Thymus (tissue), 11 donors: ENCODE measurements around the gene TRAPPC3. TPM values are rescaled to one million over a fixed set of nuclear protein-coding genes. Genes with fewer than 3 reads are reported as not detected.

Source experiments
- DNase-seq, 9 donors: peaks; one replicate each; pipeline ENCODE4 v3.0.0-alpha.2; 2013; ENCODE audit warnings: low spot score in 9 of 9, low read depth in 6 of 9, missing footprints in 1 of 9
- H3K27ac ChIP-seq, 2 donors: one replicate each; pipeline ENCODE4 v1.5.1; 2013; ENCODE audit warnings: control low read depth in 1 of 2, low read depth in 1 of 2, low read length in 1 of 2, mild to moderate bottlenecking in 1 of 2, moderate library complexity in 1 of 2
- H3K27me3 ChIP-seq, 2 donors: one replicate each; pipeline ENCODE4 v1.5.1; 2013; ENCODE audit warnings: low read length in 1 of 2; ENCODE audit not compliant: control insufficient read depth in 2 of 2, insufficient read depth in 1 of 2
- H3K36me3 ChIP-seq, 2 donors: one replicate each; pipeline ENCODE4 v1.5.1; 2013; ENCODE audit warnings: low read length in 1 of 2, mild to moderate bottlenecking in 1 of 2, moderate library complexity in 1 of 2; ENCODE audit not compliant: control insufficient read depth in 2 of 2, insufficient read depth in 2 of 2
- H3K4me1 ChIP-seq, 2 donors: one replicate each; pipeline ENCODE4 v1.5.1; 2013; ENCODE audit warnings: low read length in 2 of 2; ENCODE audit not compliant: control insufficient read depth in 2 of 2, insufficient read depth in 2 of 2
- H3K4me3 ChIP-seq, 2 donors: one replicate each; pipeline ENCODE4 v1.5.1; 2013; ENCODE audit warnings: low read length in 2 of 2, control low read depth in 1 of 2, mild to moderate bottlenecking in 1 of 2
- H3K9me3 ChIP-seq, 2 donors: one replicate each; pipeline ENCODE4 v1.5.1; 2013; ENCODE audit warnings: low read length in 1 of 2, mild to moderate bottlenecking in 1 of 2; ENCODE audit not compliant: control insufficient read depth in 2 of 2, insufficient read depth in 1 of 2
- WGBS: extraction: QIAGEN DNeasy Blood & Tissue Kit; methylation state at CpG from one replicate; pipeline ENCODE4 v1.1.7; 2013; 5-methylcytosine and 5-hydroxymethylcytosine counted together
- polyA plus RNA-seq: library from polyadenylated mRNA; stranded (reverse); fragments of 200-250 nt; gene quantifications from one replicate; pipeline ENCODE4 v1.2.3, GENCODE V29; 2013
- total RNA-seq: library from RNA; stranded (reverse); fragments of 120-200 nt; gene quantifications from one replicate; pipeline ENCODE4 v1.2.4, GENCODE V29; 2013
- donor health status: healthy.

Gene TRAPPC3
- total and polyA plus RNA-seq, 2 donors = 73.6 to 77.7 TPM

GRCh38 chr1:36126797-36127500, 22.3 kb downstream of the TRAPPC3 start:
- Histone ChIP-seq H3K27me3 (peaks cover 31 to 56% of the 10 kb centered on the region in 2 donors), H3K36me3 (no peaks in the 10 kb centered on the region), H3K9me3 (no peaks in the 10 kb centered on the region), H3K4me3 (no peak overlapping the region), H3K4me1 (peaks cover 0 to 16% of the 10 kb centered on the region in 2 donors), H3K27ac (peak overlapping the region in 1 of 2 donors; percentile 46)
- WGBS = 84% methylated on average over 7 of the region's 7 CpGs
- DNase-seq = no peak

GRCh38 chr1:36126005-36126716, 23.1 kb downstream of the TRAPPC3 start:
- Histone ChIP-seq H3K9me3 (no peaks in the 10 kb centered on the region), H3K27ac (peak overlapping the region in 1 of 2 donors; percentile 37), H3K36me3 (no peaks in the 10 kb centered on the region), H3K4me3 (no peak overlapping the region), H3K27me3 (peaks cover 31 to 60% of the 10 kb centered on the region in 2 donors), H3K4me1 (peaks cover 0 to 16% of the 10 kb centered on the region in 2 donors)
- WGBS = 93% methylated on average over 21 of the region's 21 CpGs
- no peak for DNase-seq

GRCh38 chr1:36125129-36125991, 23.9 kb downstream of the TRAPPC3 start, which contains the start of gene COL8A2:
COL8A2 (minus strand) TSS chr1:36125222; CDS start chr1:36100242, 24,980 bp downstream.
- peaks cover 0 to 16% of the 10 kb centered on the region in 2 donors for H3K4me1 ChIP-seq
- H3K4me3 ChIP-seq = peak within 1 kb of the TSS in 1 of 2 donors; percentile 45
- peaks cover 31 to 60% of the 10 kb centered on the region in 2 donors for H3K27me3 ChIP-seq
- WGBS = 18% methylated on average over 77 of the region's 77 CpGs
- H3K9me3 ChIP-seq = no peaks in the 10 kb centered on the region
- no peaks in the 10 kb centered on the region for H3K36me3 ChIP-seq
- DNase-seq = no peak
- peak within 1 kb of the TSS in 1 of 2 donors; percentile 37 for H3K27ac ChIP-seq

GRCh38 chr1:36124404-36125128, 24.7 kb downstream of the TRAPPC3 start:
- H3K4me3 ChIP-seq = peak overlapping the region in 1 of 2 donors; percentile 45
- H3K27ac ChIP-seq = no peak overlapping the region
- peaks cover 31 to 60% of the 10 kb centered on the region in 2 donors for H3K27me3 ChIP-seq
- H3K36me3 ChIP-seq = no peaks in the 10 kb centered on the region
- H3K9me3 ChIP-seq = no peaks in the 10 kb centered on the region
- peaks cover 0 to 16% of the 10 kb centered on the region in 2 donors for H3K4me1 ChIP-seq
- no peak for DNase-seq
- WGBS = 36% methylated on average over 42 of the region's 42 CpGs

- Histone ChIP-seq H3K9me3 (no peaks in the 10 kb centered on the region), H3K27me3 (peaks cover 31 to 58% of the 10 kb centered on the region in 2 donors), H3K4me3 (no peak overlapping the region), H3K36me3 (no peaks in the 10 kb centered on the region), H3K27ac (no peak overlapping the region), H3K4me1 (peaks cover 0 to 16% of the 10 kb centered on the region in 2 donors)
- 49% methylated on average over 8 of the region's 8 CpGs for WGBS
- peak in 3 of 9 donors; percentile 8 to 50 (median 21) for DNase-seq
Observed at GRCh38 chr1:36123356-36123755, 25.9 kb downstream of the TRAPPC3 start.

GRCh38 chr1:36122062-36123030, 26.9 kb downstream of the TRAPPC3 start:
- Histone ChIP-seq H3K4me3 (no peak overlapping the region), H3K27ac (no peak overlapping the region), H3K4me1 (peaks cover 0 to 16% of the 10 kb centered on the region in 2 donors), H3K9me3 (no peaks in the 10 kb centered on the region), H3K36me3 (no peaks in the 10 kb centered on the region), H3K27me3 (peaks cover 31 to 55% of the 10 kb centered on the region in 2 donors)
- WGBS = 92% methylated on average over 12 of the region's 12 CpGs
- no peak for DNase-seq

- no peak overlapping the region for H3K27ac ChIP-seq
- H3K4me3 ChIP-seq = no peak overlapping the region
- WGBS = 90% methylated on average over 9 of the region's 9 CpGs
- peaks cover 17 to 29% of the 10 kb centered on the region in 2 donors for H3K27me3 ChIP-seq
- peaks cover 0 to 9% of the 10 kb centered on the region in 2 donors for H3K4me1 ChIP-seq
- no peaks in the 10 kb centered on the region for H3K36me3 ChIP-seq
- no peak for DNase-seq
- H3K9me3 ChIP-seq = no peaks in the 10 kb centered on the region
Observed at GRCh38 chr1:36119456-36119855, 29.8 kb downstream of the TRAPPC3 start.
